Esophagus squamous epithelium (tissue), 4 donors: Measurements from ENCODE around the gene DNAJC1.

Experiments used
- POLR2A ChIP-seq, 4 donors: fragments of 450-650 bp; IDR thresholded peaks; one replicate each; pipeline ENCODE4 v1.6.1; 2017; ENCODE audit warnings: antibody characterized with exemption in 4 of 4, mild to moderate bottlenecking in 4 of 4, moderate library complexity in 3 of 4
- TF ChIP-seq, protein P1 (sequence below), 6 experiments: fragments of 450-650 bp in 4 of 6; fragments of 200-600 bp in 2 of 6; sonication (generic) in 2 of 6; IDR thresholded peaks; one replicate each; pipeline ENCODE4 v1.5.1; 2016 to 2019; ENCODE audit warnings: antibody characterized with exemption in 6 of 6, mild to moderate bottlenecking in 4 of 6, moderate library complexity in 4 of 6

DNA sequence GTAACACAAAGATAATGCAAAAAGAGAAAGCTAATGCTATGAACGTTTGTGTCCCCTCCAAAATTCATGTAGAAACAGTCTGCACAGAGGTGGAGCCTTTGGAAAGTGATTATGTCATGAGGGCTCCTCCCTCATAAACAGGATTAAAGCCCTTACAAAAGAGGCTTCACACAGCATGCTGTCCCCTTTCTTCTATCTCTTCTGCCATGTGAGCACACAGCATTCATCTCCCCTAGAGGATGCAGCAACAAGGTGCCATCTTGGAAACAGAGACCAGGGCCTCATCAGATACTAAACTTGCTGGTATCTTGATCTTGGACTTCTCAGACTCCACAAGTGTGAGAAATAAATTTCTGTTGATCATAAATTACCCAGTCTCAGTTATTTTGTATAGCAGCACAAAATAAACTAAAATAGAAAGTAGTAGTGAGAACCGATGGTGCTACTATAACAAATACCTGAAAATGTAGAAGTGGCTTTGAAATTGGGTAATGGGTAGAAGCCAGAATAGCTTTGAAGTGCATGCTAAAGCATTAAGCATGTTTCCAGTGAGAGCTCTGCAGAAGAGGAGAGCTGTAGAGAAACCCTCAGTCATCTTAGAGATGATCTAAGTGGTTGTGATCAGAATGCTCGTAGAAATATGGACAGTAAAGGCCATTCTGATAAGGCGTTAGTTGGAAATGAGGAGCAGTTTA, 108.7 kb downstream of the DNAJC1 start:
- TF ChIP-seq POLR2A (IDR thresholded peaks at IDR 0.05) = no peak
- TF ChIP-seq, protein P1, sequence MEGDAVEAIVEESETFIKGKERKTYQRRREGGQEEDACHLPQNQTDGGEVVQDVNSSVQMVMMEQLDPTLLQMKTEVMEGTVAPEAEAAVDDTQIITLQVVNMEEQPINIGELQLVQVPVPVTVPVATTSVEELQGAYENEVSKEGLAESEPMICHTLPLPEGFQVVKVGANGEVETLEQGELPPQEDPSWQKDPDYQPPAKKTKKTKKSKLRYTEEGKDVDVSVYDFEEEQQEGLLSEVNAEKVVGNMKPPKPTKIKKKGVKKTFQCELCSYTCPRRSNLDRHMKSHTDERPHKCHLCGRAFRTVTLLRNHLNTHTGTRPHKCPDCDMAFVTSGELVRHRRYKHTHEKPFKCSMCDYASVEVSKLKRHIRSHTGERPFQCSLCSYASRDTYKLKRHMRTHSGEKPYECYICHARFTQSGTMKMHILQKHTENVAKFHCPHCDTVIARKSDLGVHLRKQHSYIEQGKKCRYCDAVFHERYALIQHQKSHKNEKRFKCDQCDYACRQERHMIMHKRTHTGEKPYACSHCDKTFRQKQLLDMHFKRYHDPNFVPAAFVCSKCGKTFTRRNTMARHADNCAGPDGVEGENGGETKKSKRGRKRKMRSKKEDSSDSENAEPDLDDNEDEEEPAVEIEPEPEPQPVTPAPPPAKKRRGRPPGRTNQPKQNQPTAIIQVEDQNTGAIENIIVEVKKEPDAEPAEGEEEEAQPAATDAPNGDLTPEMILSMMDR (IDR thresholded peaks at IDR 0.05) = no peak
